ENCODE results near the gene FN1. TPM values are rescaled to one million over a fixed set of nuclear protein-coding genes. Genes with fewer than 3 reads are reported as not detected.

The FN1 gene
- total RNA-seq, 1 experiment from 2014 or later, result 11.1 TPM

- BruUV-seq (replicated peaks), result no TSS peak
- no peak overlapping the region for H3K4me3 ChIP-seq (replicated peaks in 1 of 2; ENCODE audit: low read depth in 1 of 2, low read length in 2 of 2)
- no peaks in the 10 kb centered on the region for H3K79me2 ChIP-seq (ENCODE audit: insufficient read depth, low read length)
- H3K9ac ChIP-seq (ENCODE audit: low read length), result no peak overlapping the region
- TF ChIP-seq TCF7L2 (IDR thresholded peaks at IDR 0.05; ENCODE audit: borderline replicate concordance, extremely low read depth, insufficient read depth, insufficient read length) (no peak), RAD21 (IDR thresholded peaks at IDR 0.05; ENCODE audit: low read depth) (no peak), EZH2phosphoT487 (IDR thresholded peaks at IDR 0.05; ENCODE audit: borderline replicate concordance) (no peak), SP1 (IDR thresholded peaks at IDR 0.05; ENCODE audit: low read depth) (no peak), SRF (IDR thresholded peaks at IDR 0.05; ENCODE audit: low read depth) (no peak), ELF1 (IDR thresholded peaks at IDR 0.05; ENCODE audit: borderline replicate concordance, low read depth) (no peak), YY1 (IDR thresholded peaks at IDR 0.05; ENCODE audit: extremely low read depth, insufficient replicate concordance, low read depth, low read length) (no peak), ZFX (IDR thresholded peaks at IDR 0.05) (no peak), CTCF (IDR thresholded peaks at IDR 0.05 in 2 of 3, conservative IDR thresholded peaks at IDR 0.05 in 1 of 3; ENCODE audit: borderline replicate concordance in 1 of 3, insufficient read depth in 1 of 3, low read depth in 2 of 3, low read length in 2 of 3) (no peak), SIN3A (IDR thresholded peaks at IDR 0.05; ENCODE audit: low read depth) (no peak), CEBPB (IDR thresholded peaks at IDR 0.05; ENCODE audit: low read depth) (no peak), EGR1 (IDR thresholded peaks at IDR 0.05; ENCODE audit: low read depth) (no peak), ZBTB33 (IDR thresholded peaks at IDR 0.05; ENCODE audit: extremely low read depth, insufficient replicate concordance, low read length) (no peak), REST (IDR thresholded peaks at IDR 0.05; ENCODE audit: low read depth) (no peak), EZH2 (IDR thresholded peaks at IDR 0.05) (no peak), JUND (IDR thresholded peaks at IDR 0.05) (no peak), CBX3 (IDR thresholded peaks at IDR 0.05; ENCODE audit: low read depth) (no peak), MAX (IDR thresholded peaks at IDR 0.05) (no peak)
- intact Hi-C loops (cut with micrococcal nuclease), result no loop called here
- H3K9me3 ChIP-seq (ENCODE audit: control insufficient read depth in 1 of 2, insufficient read depth in 1 of 2, low read depth in 1 of 2, low read length in 2 of 2), result no peaks in the 10 kb centered on the region
- DNase-seq (ENCODE audit: low read depth, low spot score) (no peak), ATAC-seq (no peak)
- H2AFZ ChIP-seq (ENCODE audit: low read depth, low read length, poor library complexity, severe bottlenecking), result no peak overlapping the region
- ChIA-PET RAD21 (ENCODE audit: low non-redundant PET in 1 of 2, low total read pairs in 2 of 2, uncharacterized antibody in 2 of 2, unreplicated experiment in 2 of 2) (no interaction called here), POLR2A (no interaction called here), CTCF (no interaction called here)
- H3K4me2 ChIP-seq (ENCODE audit: low read length), result no peak overlapping the region
- H4K20me1 ChIP-seq (ENCODE audit: insufficient read depth), result no peaks in the 10 kb centered on the region
- H3K27me3 ChIP-seq (ENCODE audit: insufficient read depth, low read length), result no peaks in the 10 kb centered on the region
- H3K27ac ChIP-seq (ENCODE audit: low read depth, low read length), result no peak overlapping the region
- H3K36me3 ChIP-seq (ENCODE audit: control insufficient read depth in 1 of 2, insufficient read depth in 2 of 2, low read length in 2 of 2), result no peaks in the 10 kb centered on the region
- H3K9me2 ChIP-seq (ENCODE audit: insufficient read depth), result no peaks in the 10 kb centered on the region
- peaks cover under 1 to 4% of the 10 kb centered on the region in 2 experiments; a peak in 3 of 4 replicates for H3K4me1 ChIP-seq (ENCODE audit: control insufficient read depth in 1 of 2, insufficient read depth in 2 of 2, low read length in 2 of 2)
Observed at GRCh38 chr2:215428060-215428910, 7.6 kb downstream of the FN1 start.
